CD4-positive, CD25-positive, alpha-beta regulatory T cell (primary cell): Measurements from ENCODE around the gene NRP2. TPM values are rescaled to one million over a fixed set of nuclear protein-coding genes. Genes with fewer than 3 reads are reported as not detected.

ENCODE experiments used
- ATAC-seq, 2 donors: fragments of 150-1000 bp; cut with Tn5 transposase; one replicate each; pipeline ENCODE4 v1.10.0; 2021; ENCODE audit warnings: low read depth in 2 of 2, moderate number of reproducible peaks in 2 of 2, moderate library complexity in 1 of 2
- DNase-seq, 3 donors: peaks; one replicate each; pipeline versions ENCODE4 v3.0.0 to v3.0.0-alpha.2; 2012 to 2022; ENCODE audit warnings: mixed read lengths in 1 of 3
- H3K27ac ChIP-seq: one replicate; pipeline ENCODE4 v1.7.0; 2013; ENCODE audit warnings: mild to moderate bottlenecking, low read length; ENCODE audit not compliant: insufficient read depth, poor library complexity, severe bottlenecking
- H3K27me3 ChIP-seq: one replicate; pipeline ENCODE4 v1.7.0; 2013; ENCODE audit warnings: low read length; ENCODE audit not compliant: control insufficient read depth, insufficient read depth
- H3K36me3 ChIP-seq: one replicate; pipeline ENCODE4 v1.7.0; 2013; ENCODE audit warnings: mild to moderate bottlenecking, low read length, moderate library complexity; ENCODE audit not compliant: control insufficient read depth, insufficient read depth
- H3K4me1 ChIP-seq: 2 replicates; pipeline ENCODE4 v1.7.0; 2013; ENCODE audit warnings: mild to moderate bottlenecking, low read length; ENCODE audit not compliant: insufficient read depth, control insufficient read depth, poor library complexity, severe bottlenecking
- H3K4me3 ChIP-seq: one replicate; pipeline ENCODE4 v1.7.0; 2013; ENCODE audit warnings: low read depth, mild to moderate bottlenecking, low read length, moderate library complexity
- H3K9me3 ChIP-seq, 2 experiments: 1 replicate in 1 of 2; 2 replicates in 1 of 2; pipeline ENCODE4 v1.7.0; 2013; ENCODE audit warnings: low read length in 2 of 2, mild to moderate bottlenecking in 1 of 2, moderate library complexity in 1 of 2; ENCODE audit not compliant: control insufficient read depth in 2 of 2
- H3K27ac Mint-ChIP-seq, 3 donors: one replicate each; pipeline ENCODE4 v1.8.0; 2020 to 2022; ENCODE audit warnings: mild to moderate bottlenecking in 3 of 3, mixed read lengths in 3 of 3, moderate library complexity in 2 of 3
- H3K27me3 Mint-ChIP-seq: one replicate; pipeline ENCODE4 v1.8.0; 2022; ENCODE audit warnings: mild to moderate bottlenecking, mixed read lengths
- H3K36me3 Mint-ChIP-seq: one replicate; pipeline ENCODE4 v1.8.0; 2020; ENCODE audit warnings: mixed read lengths
- H3K4me1 Mint-ChIP-seq, 4 donors: one replicate each; pipeline ENCODE4 v1.8.0; 2020 to 2022; ENCODE audit warnings: mixed read lengths in 4 of 4, mild to moderate bottlenecking in 1 of 4
- H3K4me3 Mint-ChIP-seq, 4 donors: one replicate each; pipeline ENCODE4 v1.8.0; 2020 to 2022; ENCODE audit warnings: mild to moderate bottlenecking in 4 of 4, mixed read lengths in 4 of 4, moderate library complexity in 3 of 4
- H3K9me3 Mint-ChIP-seq, 7 donors: one replicate each; pipeline ENCODE4 v1.8.0; 2020 to 2022; ENCODE audit warnings: mixed read lengths in 7 of 7, mild to moderate bottlenecking in 3 of 7, moderate library complexity in 2 of 7
- polyA plus RNA-seq, 4 donors: library from polyadenylated mRNA; unstranded; fragments of 300-500 nt; fragmentation: Illumina TruSeq; gene quantifications; one replicate each; pipeline ENCODE4 v1.2.3, GENCODE V29; 2021
- total RNA-seq: library from RNA; stranded (reverse); gene quantifications from one replicate; pipeline ENCODE4 v1.2.3, GENCODE V29; 2022

NRP2 gene
- total and polyA plus RNA-seq, 5 donors from 2014 or later: 0.64 TPM; not detected in 4

DNA sequence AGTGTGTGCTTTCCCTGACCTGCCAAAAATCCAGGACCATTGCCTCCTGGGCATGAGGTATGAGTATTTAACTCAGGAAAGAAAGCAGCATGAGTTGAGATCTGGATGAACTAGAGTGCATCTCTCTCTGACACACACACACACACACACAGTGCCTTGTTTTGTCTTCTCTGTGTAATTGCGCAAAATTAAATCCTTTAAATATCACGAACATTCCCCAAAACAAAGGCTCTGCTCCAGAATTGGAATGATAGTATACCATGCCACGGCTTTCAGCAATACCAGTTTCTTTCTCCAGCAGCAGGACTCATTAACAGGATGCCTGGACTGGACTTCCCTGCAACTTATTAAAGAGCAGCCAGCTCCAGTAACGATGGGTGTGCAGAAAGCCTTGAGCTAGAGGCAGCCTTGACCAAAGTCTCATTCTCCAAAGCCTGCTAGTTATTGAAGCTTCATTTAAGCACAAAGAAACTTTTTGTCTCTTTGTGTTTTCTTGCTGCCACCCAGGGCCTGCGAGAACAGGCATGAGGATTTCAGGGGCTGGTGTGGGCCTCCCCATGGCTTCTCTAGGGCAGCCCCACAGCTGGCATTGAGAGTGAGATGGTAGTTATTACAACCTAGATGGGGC lies 101.7 kb downstream of the NRP2 start:
- peaks cover 0 to 2% (median 0%) of the 10 kb centered on the region in 7 donors for H3K9me3 Mint-ChIP-seq
- ATAC-seq: no peak
- no peak overlapping the region for H3K27ac Mint-ChIP-seq
- H3K4me3 Mint-ChIP-seq: no peak overlapping the region
- H3K27me3 ChIP-seq: peaks cover 3% of the 10 kb centered on the region
- DNase-seq: no peak
- no peaks in the 10 kb centered on the region for H3K9me3 ChIP-seq
- no peaks in the 10 kb centered on the region for H3K4me1 ChIP-seq
- H3K27ac ChIP-seq: no peak overlapping the region
- H3K27me3 Mint-ChIP-seq: peaks cover 25% of the 10 kb centered on the region
- no peak overlapping the region for H3K4me3 ChIP-seq
- peaks cover 0 to 10% (median 1%) of the 10 kb centered on the region in 4 donors for H3K4me1 Mint-ChIP-seq
- no peaks in the 10 kb centered on the region for H3K36me3 ChIP-seq
- no peaks in the 10 kb centered on the region for H3K36me3 Mint-ChIP-seq

DNA sequence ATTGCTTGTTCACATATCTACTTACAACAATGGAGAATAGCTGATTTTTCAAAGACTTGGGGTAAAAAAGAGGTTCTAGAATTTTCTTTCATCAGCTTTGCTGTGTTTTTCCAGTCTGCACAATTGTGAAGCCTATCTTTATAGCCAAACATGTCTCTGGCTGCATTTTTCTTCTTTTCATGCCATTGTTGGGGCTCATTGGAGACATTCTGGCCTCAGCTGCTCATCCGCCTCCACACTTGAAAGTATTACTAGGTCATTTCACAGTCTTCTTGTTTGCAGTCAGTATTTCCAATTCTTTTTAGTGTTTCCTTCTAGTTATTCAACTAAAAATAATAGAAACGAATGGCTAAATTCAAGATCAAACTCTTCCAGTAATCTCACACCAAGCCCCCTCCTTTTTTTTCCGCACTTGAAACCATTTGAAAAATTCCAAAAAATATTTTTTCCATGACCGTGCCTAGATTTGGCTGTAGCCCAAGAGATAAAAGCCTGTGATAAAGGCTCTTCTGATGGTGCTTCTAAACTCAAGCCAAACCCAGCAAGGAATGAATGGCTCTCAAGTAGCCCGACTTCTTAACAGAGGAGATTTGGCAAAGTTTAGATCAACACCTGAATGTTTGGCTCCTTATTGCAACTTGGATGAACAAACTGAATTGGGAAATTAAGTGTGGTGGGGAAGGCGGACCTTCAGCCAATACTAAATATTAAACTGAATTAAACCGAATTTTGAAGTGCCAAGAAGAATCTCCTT lies 103.4 kb downstream of the NRP2 start:
- no peak for DNase-seq
- Histone ChIP-seq H3K27ac (no peak overlapping the region), H3K36me3 (no peaks in the 10 kb centered on the region), H3K4me3 (no peak overlapping the region), H3K9me3 (no peaks in the 10 kb centered on the region), H3K4me1 (no peaks in the 10 kb centered on the region), H3K27me3 (no peaks in the 10 kb centered on the region)
- Mint-ChIP-seq H3K9me3 (peaks cover 0 to 2% (median 0%) of the 10 kb centered on the region in 7 donors), H3K4me1 (peaks cover 0 to 7% (median 1%) of the 10 kb centered on the region in 4 donors), H3K27ac (no peak overlapping the region), H3K4me3 (no peak overlapping the region), H3K27me3 (peaks cover 25% of the 10 kb centered on the region), H3K36me3 (no peaks in the 10 kb centered on the region)
- ATAC-seq: no peak

DNA sequence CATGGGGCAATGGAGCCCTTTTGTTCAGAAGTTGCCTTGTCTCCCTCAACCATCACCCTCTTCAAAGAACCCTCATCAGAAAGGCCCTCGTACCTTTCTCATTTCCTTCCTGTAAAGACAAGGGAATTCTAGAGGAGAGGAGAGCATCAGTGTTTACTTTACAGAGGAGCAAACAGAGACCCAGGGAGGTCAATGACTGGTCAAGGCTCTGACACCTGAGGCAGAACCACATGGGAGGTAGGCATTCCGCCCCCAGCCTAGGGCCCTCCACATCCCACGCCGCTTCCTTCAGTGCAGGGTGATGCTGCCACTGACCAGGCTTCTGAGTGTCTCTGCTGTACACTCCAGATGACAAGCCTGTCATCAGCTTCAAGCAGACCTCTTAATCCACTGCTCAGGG lies 104.7 kb downstream of the NRP2 start:
- Mint-ChIP-seq H3K27ac (no peak overlapping the region), H3K36me3 (no peaks in the 10 kb centered on the region), H3K4me1 (no peaks in the 10 kb centered on the region), H3K4me3 (no peak overlapping the region), H3K9me3 (peaks cover 0 to 2% (median 0%) of the 10 kb centered on the region in 7 donors), H3K27me3 (peaks cover 30% of the 10 kb centered on the region)
- DNase-seq: no peak
- no peaks in the 10 kb centered on the region for H3K36me3 ChIP-seq
- no peaks in the 10 kb centered on the region for H3K4me1 ChIP-seq
- no peaks in the 10 kb centered on the region for H3K9me3 ChIP-seq
- no peak for ATAC-seq
- no peak overlapping the region for H3K4me3 ChIP-seq
- no peaks in the 10 kb centered on the region for H3K27me3 ChIP-seq
- H3K27ac ChIP-seq: no peak overlapping the region

DNA sequence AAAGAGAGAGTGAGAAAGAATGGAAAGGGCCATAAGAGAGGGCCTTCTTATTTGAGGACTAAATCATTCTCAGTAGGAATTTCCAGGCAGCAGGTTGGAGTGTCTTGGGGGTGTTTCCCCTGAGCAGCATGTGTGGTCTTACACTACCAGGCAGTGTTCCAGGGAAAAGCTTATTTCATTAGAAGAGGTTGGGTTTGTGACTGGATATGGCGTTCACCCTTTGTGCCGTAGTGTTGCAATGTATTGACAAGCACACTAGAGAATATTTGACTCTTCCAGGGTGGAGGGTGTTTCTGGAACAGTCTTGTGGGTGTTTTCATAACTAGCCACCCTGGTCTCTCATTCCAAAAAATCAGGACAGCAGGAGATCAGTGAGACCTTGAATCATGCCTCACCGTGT lies 105.5 kb downstream of the NRP2 start:
- Mint-ChIP-seq H3K4me3 (no peak overlapping the region), H3K9me3 (peaks cover 0 to 2% (median 0%) of the 10 kb centered on the region in 7 donors), H3K27me3 (peaks cover 30% of the 10 kb centered on the region), H3K4me1 (no peaks in the 10 kb centered on the region), H3K36me3 (no peaks in the 10 kb centered on the region), H3K27ac (no peak overlapping the region)
- no peak overlapping the region for H3K4me3 ChIP-seq
- no peak overlapping the region for H3K27ac ChIP-seq
- H3K27me3 ChIP-seq: no peaks in the 10 kb centered on the region
- H3K9me3 ChIP-seq: no peaks in the 10 kb centered on the region
- no peaks in the 10 kb centered on the region for H3K36me3 ChIP-seq
- no peaks in the 10 kb centered on the region for H3K4me1 ChIP-seq
- DNase-seq (no peak), ATAC-seq (no peak)

DNA sequence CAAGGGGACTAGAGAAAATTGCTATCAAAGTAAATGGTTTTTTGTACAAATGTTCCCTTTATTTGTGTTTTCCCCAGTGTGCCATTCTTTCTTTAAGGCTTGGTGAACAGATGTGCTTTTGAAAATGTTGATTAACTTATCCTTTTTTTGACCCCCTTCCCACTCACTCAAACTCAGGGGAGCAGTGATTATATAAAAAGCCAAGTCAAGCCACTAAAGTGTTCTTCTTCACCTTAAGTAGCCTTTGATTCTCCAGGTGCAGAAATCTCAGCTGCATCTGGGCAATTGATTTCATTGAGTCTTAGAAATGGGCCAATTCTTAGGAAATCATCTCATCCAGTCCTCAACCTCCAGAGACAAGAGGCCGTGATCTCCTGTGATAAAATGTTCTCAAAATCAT lies 107.6 kb downstream of the NRP2 start:
- Mint-ChIP-seq H3K9me3 (peaks cover 0 to 2% (median 0%) of the 10 kb centered on the region in 7 donors), H3K4me3 (no peak overlapping the region), H3K27ac (no peak overlapping the region), H3K36me3 (no peaks in the 10 kb centered on the region), H3K27me3 (peaks cover 21% of the 10 kb centered on the region), H3K4me1 (no peaks in the 10 kb centered on the region)
- ATAC-seq (no peak), DNase-seq (no peak)
- H3K27me3 ChIP-seq: no peaks in the 10 kb centered on the region
- no peak overlapping the region for H3K27ac ChIP-seq
- no peaks in the 10 kb centered on the region for H3K36me3 ChIP-seq
- H3K9me3 ChIP-seq: no peaks in the 10 kb centered on the region
- H3K4me1 ChIP-seq: no peaks in the 10 kb centered on the region
- no peak overlapping the region for H3K4me3 ChIP-seq

DNA sequence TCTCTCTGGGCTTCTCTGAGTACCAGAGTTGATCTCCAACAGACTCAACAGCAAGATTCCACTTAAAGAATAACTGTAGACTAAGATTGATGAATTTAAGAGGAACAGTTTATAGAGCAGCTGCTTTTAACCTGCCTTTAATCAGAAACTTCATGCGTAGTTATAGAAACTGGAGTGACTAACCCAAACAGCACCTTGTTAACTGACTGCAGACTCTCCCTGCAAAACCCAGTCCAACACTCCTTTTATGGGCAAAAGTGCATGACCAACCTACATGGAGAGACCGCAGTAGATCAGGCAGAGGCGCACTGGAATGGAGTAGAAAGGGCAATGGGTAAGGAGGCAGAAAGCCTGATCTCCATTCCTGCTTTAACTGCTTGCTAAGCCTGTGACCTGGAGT lies 110.6 kb downstream of the NRP2 start:
- no peak overlapping the region for H3K27ac ChIP-seq
- no peaks in the 10 kb centered on the region for H3K36me3 ChIP-seq
- peaks cover 5% of the 10 kb centered on the region for H3K27me3 Mint-ChIP-seq
- peaks cover 0 to 4% (median 0%) of the 10 kb centered on the region in 7 donors for H3K9me3 Mint-ChIP-seq
- H3K27ac Mint-ChIP-seq: no peak overlapping the region
- no peaks in the 10 kb centered on the region for H3K36me3 Mint-ChIP-seq
- ATAC-seq: no peak
- no peaks in the 10 kb centered on the region for H3K27me3 ChIP-seq
- no peaks in the 10 kb centered on the region for H3K4me1 ChIP-seq
- DNase-seq: no peak
- H3K9me3 ChIP-seq: no peaks in the 10 kb centered on the region
- H3K4me3 ChIP-seq: no peak overlapping the region
- no peak overlapping the region for H3K4me3 Mint-ChIP-seq
- H3K4me1 Mint-ChIP-seq: no peaks in the 10 kb centered on the region

DNA sequence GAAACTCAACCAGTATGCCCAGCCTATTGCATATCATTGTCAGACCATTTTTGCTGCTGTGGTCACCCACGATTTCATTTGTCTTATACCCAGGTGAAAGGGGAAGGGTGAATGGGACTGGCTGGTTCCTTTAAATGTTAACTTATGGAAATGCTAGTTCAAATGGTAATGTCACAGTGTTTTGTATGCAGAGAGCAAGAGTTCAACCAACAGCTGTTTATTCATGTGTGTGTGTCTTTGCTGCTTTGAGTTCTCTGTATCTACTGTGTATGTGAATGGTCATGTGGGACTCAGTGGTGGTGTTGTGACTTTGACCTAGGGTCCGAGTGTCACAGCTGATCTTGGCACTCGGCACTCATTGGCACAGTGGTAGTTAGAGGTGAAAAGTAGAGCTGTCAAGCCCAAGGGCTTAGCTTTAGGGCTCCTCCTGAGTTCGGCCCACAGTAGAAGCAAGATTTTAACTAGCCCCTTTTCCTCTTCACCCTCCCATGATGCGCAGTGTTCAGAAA lies 114.6 kb downstream of the NRP2 start:
- Histone ChIP-seq H3K27me3 (no peaks in the 10 kb centered on the region), H3K4me1 (no peaks in the 10 kb centered on the region), H3K4me3 (no peak overlapping the region), H3K9me3 (no peaks in the 10 kb centered on the region), H3K36me3 (no peaks in the 10 kb centered on the region), H3K27ac (no peak overlapping the region)
- H3K9me3 Mint-ChIP-seq: peaks cover 0 to 2% (median 0%) of the 10 kb centered on the region in 7 donors
- no peaks in the 10 kb centered on the region for H3K27me3 Mint-ChIP-seq
- DNase-seq (no peak), ATAC-seq (no peak)
- no peak overlapping the region for H3K4me3 Mint-ChIP-seq
- H3K4me1 Mint-ChIP-seq: no peaks in the 10 kb centered on the region
- no peaks in the 10 kb centered on the region for H3K36me3 Mint-ChIP-seq
- peak overlapping the region in 1 of 3 donors; percentile 3 for H3K27ac Mint-ChIP-seq
